GM23338 (cell line): Measurements from ENCODE around the gene U2SURP. TPM values are rescaled to one million over a fixed set of nuclear protein-coding genes. Genes with fewer than 3 reads are reported as not detected.
"Not testable (repeated sequence)": the region's sequence is repeated elsewhere in the genome, so short reads cannot be mapped to it uniquely, and the experiment has no call there.

Source experiments
- ATAC-seq: fragments of 200-7000 bp; cut with Tn5 transposase; 3 replicates; pipeline ENCODE4 v1.9.1; 2020
- DNase-seq: peaks from one replicate; pipeline ENCODE4 v3.0.0-alpha.2; 2015; ENCODE audit warnings: low spot score
- H2AFZ ChIP-seq: fragments of 200-600 bp; sonication (generic); 2 replicates; pipeline ENCODE4 v1.8.0; 2016; ENCODE audit warnings: antibody characterized with exemption, mild to moderate bottlenecking, moderate library complexity
- H3F3A ChIP-seq: fragments of 200-600 bp; sonication (generic); replicated peaks from 2 replicates; pipeline ENCODE4 v1.8.0; 2017; ENCODE audit warnings: antibody characterized with exemption, mixed run types, low read depth
- H3K27ac ChIP-seq: fragments of 200-600 bp; sonication (generic); 2 replicates; pipeline ENCODE4 v1.6.1; 2016; ENCODE audit warnings: low read depth
- H3K27me3 ChIP-seq: fragments of 200-600 bp; sonication (generic); 2 replicates; pipeline ENCODE4 v1.8.0; 2016; ENCODE audit warnings: mild to moderate bottlenecking, mixed run types, moderate library complexity; ENCODE audit not compliant: insufficient read depth
- H3K36me3 ChIP-seq: fragments of 200-600 bp; sonication (generic); 2 replicates; pipeline ENCODE4 v1.8.0; 2016; ENCODE audit warnings: mild to moderate bottlenecking; ENCODE audit not compliant: insufficient read depth
- H3K4me1 ChIP-seq: fragments of 200-600 bp; sonication (generic); 2 replicates; pipeline ENCODE4 v1.8.0; 2016; ENCODE audit warnings: mild to moderate bottlenecking, moderate library complexity; ENCODE audit not compliant: insufficient read depth
- H3K4me2 ChIP-seq: fragments of 200-600 bp; sonication (generic); 2 replicates; pipeline ENCODE4 v1.7.1; 2017; ENCODE audit warnings: mixed run types
- H3K4me3 ChIP-seq: fragments of 200-600 bp; sonication (generic); 2 replicates; pipeline ENCODE4 v1.6.1; 2016; ENCODE audit warnings: mixed run types
- H3K79me2 ChIP-seq: fragments of 200-600 bp; sonication (generic); replicated peaks from 2 replicates; pipeline ENCODE4 v1.8.0; 2017; ENCODE audit warnings: mild to moderate bottlenecking; ENCODE audit not compliant: insufficient read depth
- H3K9me2 ChIP-seq: fragments of 200-600 bp; sonication (generic); 2 replicates; pipeline ENCODE4 v1.8.0; 2017; ENCODE audit not compliant: insufficient read depth
- H4K20me1 ChIP-seq: fragments of 200-600 bp; sonication (generic); replicated peaks from 2 replicates; pipeline ENCODE4 v1.8.0; 2017; ENCODE audit warnings: mild to moderate bottlenecking; ENCODE audit not compliant: insufficient read depth
- H3K27ac Mint-ChIP-seq: 2 replicates; pipeline ENCODE4 v1.8.0; 2020; ENCODE audit warnings: inconsistent platforms, mild to moderate bottlenecking, moderate library complexity, mixed read lengths
- H3K27me3 Mint-ChIP-seq: 3 replicates; pipeline ENCODE4 v1.8.0; 2022; ENCODE audit warnings: low read depth, mild to moderate bottlenecking, moderate library complexity, mixed read lengths, inconsistent platforms; ENCODE audit not compliant: insufficient read depth, poor library complexity
- H3K36me3 Mint-ChIP-seq: 3 replicates; pipeline ENCODE4 v1.8.0; 2021; ENCODE audit warnings: low read depth, mild to moderate bottlenecking, inconsistent platforms, moderate library complexity, mixed read lengths
- H3K4me1 Mint-ChIP-seq: 3 replicates; pipeline ENCODE4 v1.8.0; 2020; ENCODE audit warnings: mild to moderate bottlenecking, inconsistent platforms, mixed read lengths
- H3K4me3 Mint-ChIP-seq: 3 replicates; pipeline ENCODE4 v1.8.0; 2021; ENCODE audit warnings: moderate library complexity, mild to moderate bottlenecking, inconsistent platforms, mixed read lengths
- H3K9me3 Mint-ChIP-seq: 3 replicates; pipeline ENCODE4 v1.8.0; 2020; ENCODE audit warnings: moderate library complexity, mild to moderate bottlenecking, inconsistent platforms, mixed read lengths
- CREB1 ChIP-seq: fragments of 250-450 bp; sonication (Bioruptor Pico); IDR thresholded peaks from 2 replicates; pipeline ENCODE4 v1.5.0; 2020; ENCODE audit warnings: low read depth, mild to moderate bottlenecking, moderate library complexity
- CTCF ChIP-seq, 2 experiments: fragments of 200-600 bp in 1 of 2; sonication (generic) in 1 of 2; conservative IDR thresholded peaks; 2 replicates each; pipeline versions ENCODE4 v1.5.1 to v1.6.1; 2016 to 2017; ENCODE audit warnings: antibody characterized with exemption in 2 of 2, low read depth in 2 of 2, mild to moderate bottlenecking in 2 of 2, moderate library complexity in 1 of 2
- ETS1 ChIP-seq: IDR thresholded peaks from 2 replicates; pipeline ENCODE4 v1.6.1; 2016; ENCODE audit warnings: antibody characterized with exemption
- EZH2 ChIP-seq: fragments of 200-600 bp; sonication (generic); IDR thresholded peaks from one replicate; pipeline ENCODE4 v1.8.0; 2017; ENCODE audit warnings: antibody characterized with exemption, mild to moderate bottlenecking, low read depth; ENCODE audit not compliant: unreplicated experiment
- EZH2phosphoT487 ChIP-seq: fragments of 200-600 bp; sonication (generic); IDR thresholded peaks from one replicate; pipeline ENCODE4 v1.8.1; 2018; ENCODE audit warnings: antibody characterized with exemption; ENCODE audit not compliant: unreplicated experiment
- JUNB ChIP-seq: IDR thresholded peaks from one replicate; pipeline ENCODE4 v1.6.1; 2016; ENCODE audit warnings: antibody characterized with exemption; ENCODE audit not compliant: unreplicated experiment
- NANOG ChIP-seq: IDR thresholded peaks from 2 replicates; pipeline ENCODE4 v1.6.1; 2016; ENCODE audit warnings: antibody characterized with exemption, borderline replicate concordance
- POLR2AphosphoS5 ChIP-seq: IDR thresholded peaks from 2 replicates; pipeline ENCODE4 v1.6.1; 2016; ENCODE audit warnings: antibody characterized with exemption, low read depth
- ZNF114 ChIP-seq: fragments of 250-450 bp; sonication (Bioruptor Pico); IDR thresholded peaks from 2 replicates; pipeline ENCODE4 v1.5.0; 2020; ENCODE audit warnings: mild to moderate bottlenecking, moderate library complexity
- ZNF462 ChIP-seq: fragments of 250-450 bp; sonication (Bioruptor Pico); IDR thresholded peaks from 2 replicates; pipeline ENCODE4 v1.5.0; 2020; ENCODE audit warnings: mild to moderate bottlenecking, moderate library complexity
- polyA plus RNA-seq: library from polyadenylated mRNA; unstranded; fragments of >200 nt; fragmentation: Nextera tagmentation; extraction: Ambion mirVana; gene quantifications from 2 replicates; pipeline ENCODE4 v1.2.1, GENCODE V29; 2016
- total RNA-seq: library from RNA; depleted of rRNA; stranded (reverse); fragments of >200 nt; shearing (Covaris generic); gene quantifications from 2 replicates; pipeline ENCODE4 v1.2.3, GENCODE V29; 2014

U2SURP gene
- total and polyA plus RNA-seq, 2 experiments from 2014 or later = 116 to 372 TPM

GRCh38 chr3:143024351-143024960, 23.1 kb downstream of the U2SURP start (continued):
- no peak for TF ChIP-seq ZNF462 (CRISPR knock-in tag)
- TF ChIP-seq ZNF114 (CRISPR knock-in tag) = no peak

- Mint-ChIP-seq H3K4me3 (no peak overlapping the region), H3K27ac (no peak overlapping the region), H3K4me1 (no peaks in the 10 kb centered on the region), H3K9me3 (no peaks in the 10 kb centered on the region), H3K27me3 (no peaks in the 10 kb centered on the region), H3K36me3 (peaks cover 71% of the 10 kb centered on the region)
- H3K79me2 ChIP-seq = no peaks in the 10 kb centered on the region
- peaks cover 8% of the 10 kb centered on the region; the same call in 1 of the 2 replicates for H4K20me1 ChIP-seq
- H3K36me3 ChIP-seq = peaks cover 64% of the 10 kb centered on the region; the same call in 1 of the 2 replicates
- TF ChIP-seq EZH2phosphoT487 = no peak
- TF ChIP-seq ETS1 = no peak
- TF ChIP-seq EZH2 = no peak
- no peak for TF ChIP-seq POLR2AphosphoS5
- no peak for TF ChIP-seq CTCF (conservative IDR thresholded peaks at IDR 0.05; ENCODE audit: low read depth in 2 of 2)
- no peak for TF ChIP-seq CREB1 (CRISPR knock-in tag)
- no peak for TF ChIP-seq JUNB
- no peak for TF ChIP-seq ZNF114 (CRISPR knock-in tag)
- TF ChIP-seq NANOG = no peak
- H3K4me1 ChIP-seq = no peaks in the 10 kb centered on the region
- H3K4me2 ChIP-seq = no peak overlapping the region
- no peak for DNase-seq
- H3K4me3 ChIP-seq = no peak overlapping the region
- no peak overlapping the region for H2AFZ ChIP-seq
- no peaks in the 10 kb centered on the region for H3F3A ChIP-seq
- no peak overlapping the region for H3K27ac ChIP-seq
- H3K9me2 ChIP-seq = no peaks in the 10 kb centered on the region
- no peak for ATAC-seq
- H3K27me3 ChIP-seq = no peaks in the 10 kb centered on the region
Observed at GRCh38 chr3:143031327-143031726, 30.0 kb downstream of the U2SURP start.

GRCh38 chr3:143031796-143032387, 30.5 kb downstream of the U2SURP start:
- H3F3A ChIP-seq, H3K27me3 ChIP-seq, H3K27me3 Mint-ChIP-seq, H3K4me1 Mint-ChIP-seq, H3K27ac ChIP-seq, H3K9me2 ChIP-seq, H3K4me3 ChIP-seq, H2AFZ ChIP-seq, H3K4me1 ChIP-seq, H3K4me3 Mint-ChIP-seq, H3K9me3 Mint-ChIP-seq, H3K4me2 ChIP-seq, H3K79me2 ChIP-seq, ATAC-seq, DNase-seq, H3K27ac Mint-ChIP-seq, H4K20me1 ChIP-seq: not testable (repeated sequence)
- peaks cover 66% of the 10 kb centered on the region; the same call in 1 of the 2 replicates for H3K36me3 ChIP-seq
- peaks cover 75% of the 10 kb centered on the region for H3K36me3 Mint-ChIP-seq
